HG02884 (cell line): ENCODE data around the gene CCDC142.
A peak's percentile ranks its signal among the peaks of the same experiment; 100 is the strongest.

Experiments used
- ATAC-seq: cut with Tn5 transposase; IDR thresholded peaks from one replicate; pipeline ENCODE4 v1.9.1; 2021; ENCODE audit warnings: mild to moderate bottlenecking, moderate library complexity; ENCODE audit not compliant: unreplicated experiment

CCDC142 gene

DNA sequence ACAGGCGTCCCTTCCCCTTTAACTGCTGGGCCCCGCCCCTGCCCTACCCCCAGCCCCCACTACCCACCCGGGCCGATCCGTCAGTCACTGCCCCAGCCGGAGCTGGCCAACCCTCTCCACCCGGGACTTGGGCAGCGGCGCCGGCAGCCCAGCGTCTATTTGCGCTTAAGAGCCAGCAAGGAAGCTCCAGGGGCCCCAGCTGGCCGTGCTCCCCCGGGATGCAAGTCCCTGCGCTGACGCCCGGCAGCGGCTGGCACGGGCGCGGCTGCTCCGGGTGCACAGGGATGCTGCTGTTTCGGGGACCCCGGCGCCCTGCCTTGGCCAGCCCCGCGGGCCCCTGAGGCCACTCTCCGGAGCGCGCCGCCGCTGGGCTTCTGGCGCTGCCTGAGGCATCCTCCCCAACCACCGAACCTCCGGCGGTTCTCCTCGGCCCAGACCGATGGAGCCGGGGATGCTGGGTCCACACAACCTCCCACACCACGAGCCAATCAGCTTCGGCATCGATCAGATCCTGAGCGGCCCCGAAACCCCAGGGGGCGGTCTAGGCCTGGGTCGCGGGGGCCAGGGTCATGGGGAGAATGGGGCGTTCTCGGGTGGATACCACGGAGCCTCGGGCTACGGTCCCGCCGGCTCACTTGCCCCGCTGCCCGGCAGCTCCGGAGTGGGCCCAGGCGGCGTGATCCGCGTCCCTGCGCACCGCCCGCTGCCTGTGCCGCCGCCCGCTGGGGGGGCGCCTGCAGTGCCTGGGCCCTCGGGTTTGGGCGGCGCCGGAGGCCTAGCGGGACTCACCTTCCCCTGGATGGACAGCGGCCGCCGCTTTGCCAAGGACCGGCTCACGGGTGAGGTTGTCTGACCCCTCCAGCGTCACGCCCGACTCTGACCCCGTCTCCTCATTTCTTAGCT lies 31.8 kb upstream of the CCDC142 start, which contains the start of gene TLX2:
TSS of gene TLX2 (plus strand) at position 83 of the 903 bp plus-strand sequence. CDS start at position 440, 357 bp downstream.
- no peak for ATAC-seq

DNA sequence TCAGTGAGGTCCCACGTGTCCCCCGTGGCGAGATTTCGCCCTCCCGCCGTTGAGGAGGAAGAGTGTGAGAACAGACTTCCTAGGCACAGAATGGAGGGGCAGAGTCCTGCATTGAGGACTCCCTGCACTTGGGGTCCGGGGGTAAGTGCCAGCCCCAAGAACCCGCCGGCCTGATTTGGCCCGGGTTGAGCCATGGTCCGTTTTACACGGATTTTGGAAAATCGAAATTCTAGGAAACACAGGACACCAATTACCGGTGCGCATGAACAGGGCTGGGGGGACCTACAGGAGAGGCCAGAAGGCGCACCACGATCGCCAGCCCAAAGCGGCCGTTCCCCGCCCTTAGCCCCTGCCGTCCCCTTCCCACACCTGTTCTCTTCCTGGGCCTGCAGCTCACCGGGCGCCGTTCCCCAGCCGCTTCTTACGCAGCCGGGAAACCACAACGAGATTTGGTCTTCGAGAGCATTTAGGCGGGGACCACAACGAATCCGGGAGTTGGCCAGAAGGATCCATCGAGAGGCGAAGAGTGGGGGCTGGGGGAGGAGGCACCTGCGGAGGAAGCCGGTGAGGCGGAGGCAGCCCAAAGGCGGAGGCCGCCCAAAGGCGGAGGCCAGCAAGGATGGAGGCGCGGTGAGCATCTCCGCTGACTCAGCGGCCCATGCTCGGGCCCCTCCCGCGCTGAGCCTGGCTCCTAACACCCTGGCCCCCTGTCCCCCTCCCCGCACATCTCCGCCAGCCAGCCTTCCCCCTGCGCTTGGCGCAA lies 31.0 kb upstream of the CCDC142 start:
- no peak for ATAC-seq

DNA sequence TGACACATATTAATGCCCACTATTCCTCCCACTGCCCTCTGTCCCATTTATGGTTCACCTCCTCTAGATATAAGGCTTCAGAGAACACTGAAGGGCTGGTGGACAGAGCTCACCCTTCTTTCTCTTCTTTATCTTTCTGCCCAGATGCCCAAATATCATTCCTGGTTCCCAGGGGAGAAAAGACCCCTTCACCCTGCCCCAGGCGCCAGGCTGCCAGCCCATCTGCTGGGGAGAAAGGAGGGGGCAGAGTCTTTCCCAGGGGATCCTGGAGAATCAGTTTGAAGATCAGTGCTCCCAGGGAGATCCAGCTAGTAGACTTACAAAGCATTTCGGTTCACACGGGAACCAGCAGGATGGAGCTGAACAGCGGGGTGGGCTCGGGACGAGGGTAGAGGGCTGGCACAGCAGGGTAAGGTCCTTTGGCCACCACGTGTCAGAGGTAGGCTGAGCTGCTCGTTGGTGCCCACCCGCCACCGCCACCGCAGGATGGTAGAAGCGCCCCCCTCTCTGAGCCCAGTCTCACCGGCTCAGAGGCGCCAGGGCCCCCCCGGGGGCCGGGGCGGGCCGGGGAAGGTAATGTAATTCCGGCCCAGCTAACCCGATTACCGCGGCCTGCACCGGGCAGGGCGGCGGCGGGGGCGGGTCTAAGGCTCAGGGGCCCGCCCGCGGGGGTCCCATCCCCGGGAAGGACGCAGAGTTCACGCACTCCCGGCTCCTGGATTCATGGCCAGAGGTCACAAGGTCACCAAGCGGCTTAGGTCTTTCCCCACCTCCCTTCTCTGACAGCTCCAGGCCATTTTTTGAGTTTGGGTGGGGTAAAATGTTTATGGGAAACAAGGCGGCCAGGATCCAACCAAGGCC lies 30.2 kb upstream of the CCDC142 start:
- no peak for ATAC-seq

DNA sequence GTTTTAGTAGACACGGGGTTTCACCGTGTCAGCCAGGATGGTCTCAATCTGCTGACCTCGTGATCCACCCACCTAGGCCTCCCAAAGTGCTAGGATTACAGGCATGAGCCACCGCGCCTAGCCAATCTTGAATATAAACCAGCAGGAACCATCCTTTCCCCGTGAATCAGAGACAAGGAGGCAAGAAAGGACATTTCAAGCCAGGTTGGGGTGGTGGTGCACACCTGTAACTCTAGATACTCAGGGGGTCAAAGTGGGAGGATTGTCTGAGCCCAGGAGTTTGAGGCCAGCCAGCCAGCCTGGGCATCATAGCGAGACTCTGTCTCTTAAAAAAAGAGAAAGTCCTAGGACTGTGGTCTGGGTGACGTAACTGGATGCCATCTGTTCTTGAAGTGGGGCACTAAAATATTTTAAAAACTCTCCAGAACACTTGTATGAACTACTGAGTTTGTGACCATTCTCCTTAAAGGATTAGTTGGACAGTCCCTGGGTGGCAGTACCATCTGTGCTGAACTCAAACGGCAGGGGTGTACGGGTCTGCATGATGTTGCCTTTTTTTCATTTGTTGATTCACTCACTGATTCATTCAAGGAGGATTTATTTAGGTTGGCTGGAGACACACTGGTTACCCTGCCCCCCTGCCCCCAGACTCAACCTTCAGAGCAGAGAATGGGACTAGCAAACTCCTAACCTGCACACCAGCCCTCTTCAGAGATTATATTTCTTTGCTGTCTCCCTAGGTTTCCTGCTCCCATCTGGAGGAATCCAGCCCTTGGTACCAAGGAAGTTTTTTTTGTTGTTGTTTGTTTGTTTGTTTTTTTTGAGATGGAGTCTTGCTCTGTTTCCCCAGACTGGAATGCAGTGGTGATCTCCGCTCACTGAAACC lies 28.5 kb upstream of the CCDC142 start:
- no peak for ATAC-seq

DNA sequence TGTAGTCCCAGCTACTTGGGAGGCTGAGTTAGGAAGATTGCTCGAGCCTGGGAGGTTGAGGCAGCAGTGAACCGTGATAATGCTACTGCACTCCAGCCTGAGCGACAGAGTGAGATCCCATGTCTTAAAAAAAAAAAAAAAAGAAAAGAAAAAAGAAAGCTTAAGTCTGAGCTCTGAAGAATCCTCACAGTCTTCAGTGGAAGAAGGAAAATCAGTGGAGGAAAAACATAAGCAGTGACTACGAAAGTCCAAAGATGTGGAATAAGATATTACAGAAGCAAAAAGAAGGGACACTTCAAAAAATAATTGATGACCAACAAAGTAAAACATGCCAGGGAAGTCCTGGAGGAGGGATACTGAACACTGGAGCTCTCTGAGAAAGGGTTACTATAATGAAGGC lies 27.5 kb upstream of the CCDC142 start:
- no peak for ATAC-seq

DNA sequence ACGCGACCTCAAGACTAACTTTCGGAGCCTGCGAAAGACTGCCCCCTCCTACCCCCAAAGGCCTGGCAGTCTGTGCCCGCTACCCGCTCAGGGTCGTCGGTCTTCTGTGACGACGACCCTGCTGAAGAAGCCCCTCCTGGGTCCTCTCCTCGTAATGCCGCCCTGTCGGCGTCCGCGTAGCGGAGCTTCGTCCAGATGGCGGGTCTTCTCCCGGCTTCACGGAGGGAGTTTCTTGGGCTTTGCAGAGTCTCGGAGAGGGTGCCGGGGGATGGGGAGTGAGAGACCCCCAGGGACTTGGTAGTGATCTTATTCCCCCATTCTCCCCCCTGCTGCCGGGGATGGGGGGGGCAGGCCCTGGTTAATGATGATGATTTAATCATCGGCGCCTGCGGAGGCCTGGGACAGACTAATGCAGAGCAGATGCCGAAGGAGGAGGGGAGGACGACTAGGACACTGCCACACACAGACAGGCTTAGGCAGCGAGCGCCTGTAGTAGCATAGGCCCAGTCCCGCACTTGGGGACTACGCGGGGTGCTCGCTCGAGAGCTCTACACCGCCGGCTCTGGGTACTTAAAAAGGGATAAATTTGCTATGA lies 25.2 kb upstream of the CCDC142 start:
- peak; percentile 3 for ATAC-seq

DNA sequence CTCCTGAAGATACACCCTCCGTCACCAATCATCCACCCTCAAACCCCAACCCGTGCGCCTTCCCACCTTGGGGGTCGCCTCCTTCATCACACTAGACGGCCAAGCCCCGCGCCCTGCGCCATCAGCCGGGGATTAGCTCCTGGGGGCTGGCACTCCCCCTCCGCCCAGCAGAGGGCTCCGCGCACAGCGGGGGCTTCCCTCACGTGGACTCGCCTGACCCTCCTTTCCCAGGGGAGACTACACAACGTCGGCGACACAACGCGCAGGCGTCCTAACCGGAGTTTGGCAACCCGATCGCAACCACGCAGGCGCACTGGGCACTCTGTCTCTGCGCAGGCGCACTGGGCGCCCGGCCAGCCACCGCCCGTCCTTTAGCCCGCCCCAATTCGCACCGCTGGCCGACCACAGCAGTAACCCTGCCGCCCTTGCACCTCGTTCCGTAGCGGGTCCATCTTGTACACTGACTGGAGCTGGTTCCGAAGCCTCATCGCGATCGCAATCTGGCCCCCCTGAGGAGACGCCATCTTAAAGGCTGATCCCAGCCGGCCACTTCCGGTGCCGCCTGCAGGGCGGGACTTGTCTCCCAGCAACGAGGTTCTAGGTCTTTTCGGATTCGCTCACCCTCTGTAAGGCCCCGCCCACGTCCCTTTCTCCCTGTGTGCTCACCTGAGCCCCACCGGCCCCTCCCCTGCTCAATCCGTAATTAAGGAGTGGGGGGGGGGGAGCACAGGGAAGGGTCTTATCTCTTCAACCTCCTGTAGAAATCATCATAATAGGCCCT lies 24.5 kb upstream of the CCDC142 start, which contains the start of gene PCGF1:
TSS of gene PCGF1 (minus strand) at position 551 of the 781 bp plus-strand sequence. CDS start at position 524, 27 bp downstream.
- peak; percentile 84 for ATAC-seq

DNA sequence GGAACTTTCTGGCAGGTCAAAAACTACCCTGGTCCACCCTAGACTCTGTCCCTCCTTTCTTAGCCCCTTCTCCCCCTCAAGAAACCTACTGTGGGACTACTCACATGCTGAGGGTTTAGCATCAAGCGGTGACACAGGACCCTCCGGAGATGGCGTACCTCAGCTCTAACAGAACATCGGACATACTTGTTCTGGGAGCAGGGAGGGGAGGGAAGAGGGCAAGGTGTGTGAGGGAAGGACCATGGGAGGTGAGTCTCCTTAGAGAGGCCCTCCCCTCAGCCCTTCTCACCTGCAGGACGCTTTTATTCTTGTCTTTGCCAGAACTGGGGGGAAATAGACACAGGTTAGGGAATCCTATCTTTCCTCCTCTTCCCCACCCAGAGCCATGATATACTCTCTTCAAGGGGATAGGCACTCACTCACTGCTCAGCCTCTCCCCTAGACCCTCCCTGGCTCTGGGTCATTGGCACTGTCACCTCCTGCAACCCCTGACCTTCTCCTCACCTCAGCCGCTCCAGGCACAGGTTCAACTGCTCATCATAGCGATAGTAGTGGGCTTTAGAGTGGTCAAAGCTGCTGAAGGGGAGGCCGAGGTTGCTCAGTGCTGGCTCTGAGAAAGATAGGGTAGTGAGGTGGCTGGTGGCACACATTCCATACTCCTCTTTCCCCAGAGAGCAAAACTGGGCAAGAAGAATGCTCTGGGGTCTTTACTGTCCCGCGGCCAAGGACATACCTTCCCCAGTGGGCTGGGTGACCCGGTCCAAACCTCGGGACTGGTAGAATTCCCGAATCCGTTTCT lies 22.8 kb upstream of the CCDC142 start:
- no peak for ATAC-seq

DNA sequence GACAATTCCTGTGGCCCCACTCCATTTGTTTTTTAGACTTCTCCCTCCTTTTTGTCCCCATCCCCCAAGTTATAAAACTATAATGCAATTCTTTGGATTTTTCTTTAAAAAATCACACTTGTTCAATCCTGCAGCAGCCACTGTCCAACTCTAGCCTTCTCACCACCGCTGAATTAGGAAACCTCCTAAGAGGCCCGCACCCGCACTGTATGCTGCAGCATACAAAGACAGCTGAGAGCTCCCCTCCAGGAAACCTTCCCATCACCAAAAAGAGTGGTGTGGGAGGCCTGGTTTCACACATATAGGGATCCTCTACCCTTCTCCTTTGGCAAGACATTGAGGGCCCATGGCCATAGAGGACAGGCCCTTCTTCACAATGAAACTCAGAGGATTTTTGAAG lies 21.8 kb upstream of the CCDC142 start:
- ATAC-seq = no peak

DNA sequence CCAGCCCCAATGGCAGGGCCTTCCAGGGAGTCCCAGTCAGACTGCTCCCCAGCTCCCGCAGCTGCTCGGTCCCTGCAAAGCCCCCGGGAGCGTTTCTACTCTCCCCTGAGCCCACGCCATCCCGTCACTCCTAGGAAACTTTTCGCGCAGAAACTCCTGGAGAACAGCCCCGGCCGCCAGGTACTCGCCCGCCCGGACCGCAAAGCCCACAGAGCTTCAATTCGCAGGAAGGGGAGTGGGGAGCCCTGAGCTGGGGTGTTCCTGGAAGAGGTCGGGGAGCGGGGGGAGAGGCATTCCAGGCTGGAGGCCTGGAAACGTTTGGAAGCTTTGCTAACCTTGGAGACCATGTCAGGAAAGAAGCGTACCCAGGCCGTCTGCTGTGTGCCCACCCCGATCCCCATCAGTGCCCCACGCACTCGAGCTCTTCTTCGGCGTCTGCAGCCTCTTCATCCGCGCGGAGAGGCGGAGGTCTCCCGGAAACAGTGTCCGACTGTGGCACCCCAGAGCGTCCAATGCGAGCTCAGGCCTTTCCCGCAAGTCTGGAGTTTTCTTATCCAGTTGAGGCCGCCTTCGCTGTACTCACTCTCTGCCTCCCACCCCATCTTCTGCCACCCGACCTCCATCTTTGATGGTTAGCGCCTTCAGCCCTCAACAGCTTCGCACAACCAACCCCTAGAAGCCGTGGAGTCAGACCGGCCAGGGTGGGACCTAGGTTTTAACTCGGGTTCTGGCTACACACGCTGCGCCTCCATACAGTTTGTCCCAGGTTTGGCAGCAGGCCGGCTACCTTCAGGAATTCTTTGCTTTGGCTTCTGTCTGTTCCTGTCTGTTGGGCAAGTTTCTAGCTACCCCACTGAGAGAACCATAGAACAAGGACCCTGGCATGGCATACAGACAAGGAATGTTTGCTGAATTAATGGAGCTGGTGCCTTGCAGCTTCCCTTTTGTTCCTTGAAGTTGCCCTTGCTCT lies 21.0 kb upstream of the CCDC142 start:
- ATAC-seq = no peak

DNA sequence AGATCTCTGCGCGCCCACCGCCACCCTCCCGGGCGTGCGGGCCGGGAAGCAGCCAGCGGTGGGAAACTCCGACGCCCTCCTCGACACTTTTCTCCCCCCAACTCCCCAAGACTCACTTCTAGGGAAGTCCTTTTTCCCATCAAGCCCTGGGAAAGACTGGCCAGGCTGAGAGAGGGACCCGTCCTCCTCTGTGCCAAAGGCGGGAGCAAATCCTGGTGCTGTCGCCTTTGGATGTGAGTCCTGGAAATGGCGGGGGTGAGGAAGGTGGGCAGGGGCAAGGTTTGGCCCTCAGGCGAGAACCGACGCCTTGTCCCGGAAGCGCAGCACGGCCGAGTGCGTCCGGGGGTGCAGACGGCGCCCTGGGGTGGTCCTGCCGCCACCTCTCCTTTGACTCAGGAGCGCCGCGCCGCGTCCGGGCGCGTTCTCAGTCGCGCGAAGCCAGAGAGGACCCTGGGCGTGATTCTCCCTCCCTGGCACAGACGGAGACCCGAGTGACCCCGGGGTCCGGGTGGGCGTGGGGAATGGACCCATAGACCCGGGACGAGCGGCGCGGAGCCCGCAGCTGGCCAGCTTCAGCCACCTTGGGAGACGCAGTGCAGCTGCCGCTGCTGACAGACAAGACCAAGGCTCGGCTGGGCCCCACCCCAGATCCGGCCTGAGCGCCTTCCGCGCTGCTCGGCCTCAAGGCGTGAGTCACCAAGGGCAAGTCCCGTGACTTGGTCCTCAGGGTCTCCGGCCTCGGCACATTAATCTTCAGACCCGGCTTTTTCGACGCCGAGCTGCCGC lies 20.1 kb upstream of the CCDC142 start:
- peak; percentile 34 for ATAC-seq

DNA sequence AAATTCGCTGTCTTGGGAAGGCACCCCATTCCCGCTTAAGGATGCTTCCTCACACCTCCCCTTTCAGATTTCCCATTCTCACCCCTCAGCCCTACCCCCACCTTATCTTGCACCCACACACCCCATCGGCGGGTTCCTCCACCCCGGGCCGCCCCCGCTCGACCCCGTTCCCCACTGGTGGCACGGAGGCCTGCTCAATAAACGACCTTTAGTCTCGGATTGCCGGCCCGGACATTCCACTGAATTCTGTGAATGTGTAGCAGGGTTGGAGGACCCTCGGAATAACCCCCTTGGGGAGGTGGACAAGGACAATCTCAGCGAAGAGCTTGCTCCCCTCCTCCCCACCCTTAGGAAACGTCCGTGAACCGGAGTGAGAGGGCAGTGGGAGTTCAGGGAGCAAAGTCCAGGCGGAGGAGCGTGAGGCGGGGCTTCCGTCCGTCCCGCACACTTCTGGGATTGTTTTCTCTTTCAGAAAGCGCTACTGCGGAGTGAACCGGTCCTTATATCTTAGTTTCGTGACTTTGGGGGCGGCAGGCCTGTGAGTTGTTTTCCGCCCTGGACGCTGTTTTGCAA lies 19.4 kb upstream of the CCDC142 start:
- ATAC-seq = no peak

DNA sequence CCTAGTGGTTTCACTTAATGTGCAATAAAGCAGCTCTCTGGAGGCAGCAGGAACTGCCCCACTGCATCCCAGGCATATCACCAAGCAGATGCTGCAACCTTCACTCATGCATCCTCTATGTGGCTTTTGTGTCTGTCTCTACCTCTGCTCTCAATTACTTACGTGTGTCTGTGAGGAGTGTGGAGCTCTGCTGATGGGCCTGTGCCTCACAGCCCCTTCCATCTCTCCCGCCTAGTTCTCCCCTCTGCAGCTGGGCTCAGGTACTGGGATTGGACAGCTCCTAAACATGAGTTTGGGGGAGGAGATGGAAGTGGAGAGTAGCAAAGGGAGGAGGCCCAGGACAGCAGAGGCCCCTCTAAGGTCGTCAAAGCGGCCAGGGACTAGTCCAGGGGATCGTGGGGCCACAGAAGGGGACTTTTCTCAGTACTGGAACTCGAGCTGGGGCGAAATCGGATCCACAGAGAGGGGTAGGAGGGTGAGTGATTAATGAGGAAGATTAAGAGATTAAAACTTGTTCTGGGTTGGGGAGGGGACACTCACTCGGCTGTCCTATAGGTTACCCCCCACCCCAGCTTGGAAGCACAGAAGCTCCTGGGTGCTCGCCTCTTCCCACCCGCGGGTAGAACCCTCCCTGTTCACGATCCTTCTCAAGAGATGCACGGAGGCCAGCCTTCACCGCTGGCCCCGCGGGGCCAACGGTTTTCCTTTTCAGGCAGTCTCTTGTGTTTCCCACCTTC lies 18.7 kb upstream of the CCDC142 start:
- no peak for ATAC-seq

DNA sequence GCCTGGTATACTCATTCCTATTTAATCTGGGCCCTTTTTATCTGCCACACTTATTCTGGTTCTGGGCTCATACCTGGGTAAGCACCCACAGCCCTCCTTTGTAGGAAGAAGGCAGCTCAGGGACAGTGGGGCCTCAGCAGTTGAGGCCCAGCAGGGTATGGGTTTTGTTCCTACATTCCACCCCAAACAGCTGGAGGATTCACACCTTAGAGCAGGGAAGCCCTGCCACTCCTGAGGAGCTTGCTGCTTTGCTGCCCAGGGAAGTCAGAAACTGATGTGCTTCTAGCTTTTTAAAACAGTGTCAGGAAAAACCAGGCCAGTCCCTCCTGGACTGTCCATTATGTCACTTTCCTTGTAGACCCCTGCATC lies 17.8 kb upstream of the CCDC142 start:
- no peak for ATAC-seq
